Measurements from ENCODE around the gene TULP3.

GRCh38 chr12:2982361-2982760, 91.7 kb downstream of the TULP3 start:
- TF ChIP-seq POLR2A (IDR thresholded peaks at IDR 0.05; ENCODE audit: low read depth, low read length) (no peak), POLR2AphosphoS5 (IDR thresholded peaks at IDR 0.05; ENCODE audit: low read depth, low read length) (no peak), TAF1 (IDR thresholded peaks at IDR 0.05; ENCODE audit: borderline replicate concordance, low read depth, low read length) (no peak)
